Measurements from ENCODE around the gene KCNE1.

GRCh38 chr21:34510148-34511142 is 1.6 kb downstream of the KCNE1 start:
- TF ChIP-seq EP300 (IDR thresholded peaks at IDR 0.05) (no peak), POLR2AphosphoS5 (IDR thresholded peaks at IDR 0.05) (no peak), CTCF (IDR thresholded peaks at IDR 0.05) (peak; percentile 59 to 66)
